HCT116 (cell line): ENCODE measurements around the gene PPHLN1. TPM values are rescaled to one million over a fixed set of nuclear protein-coding genes. Genes with fewer than 3 reads are reported as not detected.

Experiments used
- ATAC-seq: fragments of 200-7000 bp; cut with Tn5 transposase; 2 replicates; pipeline ENCODE4 v1.9.1; 2020; ENCODE audit warnings: mild to moderate bottlenecking, moderate library complexity
- BruUV-seq: library from RNA; stranded (reverse); fragments of 400-500 nt; replicated peaks from 2 replicates; lab custom pipeline; 2021; lab: Mats Ljungman, UMichigan
- CTCF ChIA-PET: fragments of 300-600 bp; sonication (Branson Sonifier 250); formaldehyde crosslinking; loops from one replicate; lab custom pipeline; 2021; ENCODE audit warnings: antibody characterized with exemption; lab: Charles Lee
- POLR2A ChIA-PET: fragments of 300-600, 350-600 bp; sonication (Branson Sonifier 250); formaldehyde crosslinking; loops from one replicate; lab custom pipeline; 2021; ENCODE audit warnings: antibody characterized with exemption; lab: Charles Lee
- RAD21 ChIA-PET, 2 experiments: fragments of 300-600 bp; sonication (Branson Sonifier 250); formaldehyde crosslinking; loops; one replicate each; lab custom pipeline; 2023; ENCODE audit warnings: low total read pairs in 2 of 2; ENCODE audit not compliant: uncharacterized antibody in 2 of 2, unreplicated experiment in 2 of 2, low non-redundant PET in 1 of 2; lab: Charles Lee
- DNase-seq: peaks from one replicate; pipeline ENCODE4 v3.0.0-alpha.2; 2010; ENCODE audit warnings: low read depth, low spot score
- H2AFZ ChIP-seq: fragments of 200-600 bp; shearing (Covaris generic), sonication (generic); 2 replicates; pipeline ENCODE4 v1.6.1; 2017; ENCODE audit warnings: low read depth, mixed run types, mixed read lengths, antibody characterized with exemption, low read length; ENCODE audit not compliant: poor library complexity, severe bottlenecking
- H3K27ac ChIP-seq: 2 replicates; pipeline ENCODE4 v1.5.1; 2012; ENCODE audit warnings: low read depth, low read length
- H3K27me3 ChIP-seq: fragments of 200-600 bp; sonication (generic); 2 replicates; pipeline ENCODE4 v1.6.1; 2016; ENCODE audit warnings: mixed run types, low read length, mixed read lengths; ENCODE audit not compliant: insufficient read depth
- H3K36me3 ChIP-seq, 2 experiments: fragments of 200-500 bp in 1 of 2; fragments of 200-600 bp in 1 of 2; sonication (Bioruptor generic) in 1 of 2; sonication (generic) in 1 of 2; 2 replicates each; pipeline versions ENCODE4 v1.5.1 to v1.6.1; 2014 to 2016; ENCODE audit warnings: low read length in 2 of 2, inconsistent platforms in 1 of 2, mixed read lengths in 1 of 2, mixed run types in 1 of 2; ENCODE audit not compliant: insufficient read depth in 2 of 2, control insufficient read depth in 1 of 2
- H3K4me1 ChIP-seq, 2 experiments: fragments of 200-600 bp in 1 of 2; sonication (generic) in 1 of 2; 2 replicates each; pipeline versions ENCODE4 v1.5.1 to v1.6.1; 2012 to 2017; ENCODE audit warnings: low read length in 2 of 2, inconsistent platforms in 1 of 2, mild to moderate bottlenecking in 1 of 2, mixed read lengths in 1 of 2, mixed run types in 1 of 2, moderate library complexity in 1 of 2; ENCODE audit not compliant: insufficient read depth in 2 of 2, control insufficient read depth in 1 of 2
- H3K4me2 ChIP-seq: fragments of 200-600 bp; sonication (generic); 2 replicates; pipeline ENCODE4 v1.6.1; 2017; ENCODE audit warnings: mixed run types, low read length, mixed read lengths
- H3K4me3 ChIP-seq, 2 experiments: fragments of 200-600 bp in 1 of 2; sonication (generic) in 1 of 2; replicated peaks in 1 of 2; 2 replicates each; pipeline ENCODE4 v1.5.1; 2011 to 2016; ENCODE audit warnings: low read length in 2 of 2, control low read depth in 1 of 2, low read depth in 1 of 2, mild to moderate bottlenecking in 1 of 2, mixed read lengths in 1 of 2, mixed run types in 1 of 2
- H3K79me2 ChIP-seq: fragments of 200-600 bp; sonication (generic); 2 replicates; pipeline ENCODE4 v1.6.1; 2017; ENCODE audit warnings: mild to moderate bottlenecking, mixed run types, low read length, moderate library complexity, mixed read lengths; ENCODE audit not compliant: insufficient read depth
- H3K9ac ChIP-seq: fragments of 200-600 bp; sonication (generic); 2 replicates; pipeline ENCODE4 v1.6.1; 2016; ENCODE audit warnings: low read length, mixed read lengths
- H3K9me2 ChIP-seq: fragments of 200-600 bp; sonication (generic), shearing (Covaris generic); 2 replicates; pipeline ENCODE4 v1.6.1; 2017; ENCODE audit warnings: mixed run types, mild to moderate bottlenecking, moderate library complexity; ENCODE audit not compliant: insufficient read depth
- H3K9me3 ChIP-seq, 2 experiments: fragments of 200-500 bp in 1 of 2; fragments of 200-600 bp in 1 of 2; sonication (Bioruptor generic) in 1 of 2; sonication (generic) in 1 of 2; 2 replicates each; pipeline ENCODE4 v1.6.1; 2014 to 2017; ENCODE audit warnings: low read length in 2 of 2, mixed read lengths in 2 of 2, inconsistent platforms in 1 of 2, low read depth in 1 of 2, mild to moderate bottlenecking in 1 of 2, mixed run types in 1 of 2, moderate library complexity in 1 of 2; ENCODE audit not compliant: control insufficient read depth in 1 of 2, insufficient read depth in 1 of 2
- H4K20me1 ChIP-seq: fragments of 200-600 bp; sonication (generic), shearing (Covaris generic); 2 replicates; pipeline ENCODE4 v1.6.1; 2017; ENCODE audit warnings: mixed run types, mild to moderate bottlenecking, moderate library complexity; ENCODE audit not compliant: insufficient read depth
- CBX3 ChIP-seq: IDR thresholded peaks from 2 replicates; pipeline ENCODE4 v1.6.1; 2012; ENCODE audit warnings: low read depth
- CEBPB ChIP-seq: IDR thresholded peaks from 2 replicates; pipeline ENCODE4 v1.6.1; 2012; ENCODE audit warnings: low read depth
- CTCF ChIP-seq, 3 experiments: fragments of 200-600 bp in 1 of 3; sonication (generic) in 1 of 3; IDR thresholded peaks in 2 of 3; conservative IDR thresholded peaks in 1 of 3; 2 replicates each; pipeline ENCODE4 v1.5.1; 2012 to 2017; ENCODE audit warnings: low read depth in 2 of 3, low read length in 2 of 3, antibody characterized with exemption in 1 of 3, borderline replicate concordance in 1 of 3, control low read depth in 1 of 3, mild to moderate bottlenecking in 1 of 3, mixed read lengths in 1 of 3, mixed run types in 1 of 3, moderate library complexity in 1 of 3; ENCODE audit not compliant: insufficient read depth in 1 of 3
- EGR1 ChIP-seq: IDR thresholded peaks from 2 replicates; pipeline ENCODE4 v1.6.1; 2012; ENCODE audit warnings: low read depth
- ELF1 ChIP-seq: IDR thresholded peaks from 2 replicates; pipeline ENCODE4 v1.6.1; 2012; ENCODE audit warnings: low read depth, borderline replicate concordance
- EZH2 ChIP-seq: fragments of 200-600 bp; sonication (generic); IDR thresholded peaks from 2 replicates; pipeline ENCODE4 v1.6.1; 2017; ENCODE audit warnings: antibody characterized with exemption, mixed run types
- FOSL1 ChIP-seq: IDR thresholded peaks from 2 replicates; pipeline ENCODE4 v1.6.1; 2012; ENCODE audit warnings: low read depth
- JUND ChIP-seq: IDR thresholded peaks from 2 replicates; pipeline ENCODE4 v1.6.1; 2012
- POLR2A ChIP-seq: IDR thresholded peaks from 2 replicates; pipeline ENCODE4 v1.7.0; 2011; ENCODE audit warnings: borderline replicate concordance; ENCODE audit not compliant: insufficient read depth, insufficient read length; ENCODE audit errors: extremely low read depth
- POLR2AphosphoS5 ChIP-seq: IDR thresholded peaks from 2 replicates; pipeline ENCODE4 v1.6.1; 2011; ENCODE audit warnings: mild to moderate bottlenecking, low read depth, low read length, moderate library complexity
- RAD21 ChIP-seq: IDR thresholded peaks from 2 replicates; pipeline ENCODE4 v1.6.1; 2012; ENCODE audit warnings: low read depth, mild to moderate bottlenecking
- REST ChIP-seq: IDR thresholded peaks from 2 replicates; pipeline ENCODE4 v1.6.1; 2012; ENCODE audit warnings: low read depth
- SIN3A ChIP-seq: IDR thresholded peaks from 2 replicates; pipeline ENCODE4 v1.6.1; 2012; ENCODE audit warnings: low read depth
- SP1 ChIP-seq: IDR thresholded peaks from 2 replicates; pipeline ENCODE4 v1.6.1; 2012; ENCODE audit warnings: low read depth
- SRF ChIP-seq: IDR thresholded peaks from 2 replicates; pipeline ENCODE4 v1.6.1; 2012; ENCODE audit warnings: low read depth
- YY1 ChIP-seq: IDR thresholded peaks from 2 replicates; pipeline ENCODE4 v1.6.1; 2011; ENCODE audit warnings: low read length, low read depth, moderate library complexity, mild to moderate bottlenecking; ENCODE audit not compliant: insufficient replicate concordance; ENCODE audit errors: extremely low read depth
- ZFX ChIP-seq: fragments of 450-650 bp; IDR thresholded peaks from 2 replicates; pipeline ENCODE4 v1.6.1; 2017
- intact Hi-C: fragments of 100-400 bp; cut with micrococcal nuclease; formaldehyde crosslinking; loops from 2 replicates; pipeline ENCODE4 v1.10.0; 2022
- total RNA-seq: library from RNA; stranded (reverse); gene quantifications from one replicate; pipeline ENCODE4 v1.2.1, GENCODE V29; 2021; ENCODE audit not compliant: unreplicated experiment
- TF ChIP-seq, protein P1 (sequence below): IDR thresholded peaks from 2 replicates; pipeline ENCODE4 v1.6.1; 2012
- TF ChIP-seq, protein P2 (sequence below): IDR thresholded peaks from 2 replicates; pipeline ENCODE4 v1.6.1; 2012

The PPHLN1 gene
- total RNA-seq, 1 experiment from 2014 or later: 57.4 TPM

GRCh38 chr12:42306297-42306696 lies 19.7 kb upstream of the PPHLN1 start (continued):
- no peak for TF ChIP-seq POLR2AphosphoS5
- no peak for TF ChIP-seq FOSL1
- TF ChIP-seq CTCF (IDR thresholded peaks at IDR 0.05 in 2 of 3, conservative IDR thresholded peaks at IDR 0.05 in 1 of 3; ENCODE audit: borderline replicate concordance in 1 of 3, insufficient read depth in 1 of 3, low read depth in 2 of 3, low read length in 2 of 3): no peak
- no peak for TF ChIP-seq RAD21
- TF ChIP-seq EGR1: no peak
- TF ChIP-seq SP1: no peak

- Histone ChIP-seq H3K4me2 (no peak overlapping the region), H3K4me3 (no peak overlapping the region), H4K20me1 (no peaks in the 10 kb centered on the region), H2AFZ (no peak overlapping the region), H3K9ac (no peak overlapping the region), H3K9me2 (no peaks in the 10 kb centered on the region), H3K27ac (no peak overlapping the region), H3K79me2 (no peaks in the 10 kb centered on the region), H3K4me1 (no peaks in the 10 kb centered on the region), H3K36me3 (peaks cover 3 to 4% of the 10 kb centered on the region in 2 experiments; a peak in 1 of 4 replicates), H3K9me3 (no peaks in the 10 kb centered on the region), H3K27me3 (no peaks in the 10 kb centered on the region)
- ChIA-PET CTCF (no interaction called here), RAD21 (no interaction called here), POLR2A (no interaction called here)
- BruUV-seq: no TSS peak
- ATAC-seq: no peak
- intact Hi-C loops: no loop called here
- no peak for DNase-seq
- TF ChIP-seq JUND (no peak), ZFX (no peak), REST (no peak), CBX3 (no peak), CEBPB (no peak), ELF1 (no peak), SRF (no peak), CTCF (IDR thresholded peaks at IDR 0.05 in 2 of 3, conservative IDR thresholded peaks at IDR 0.05 in 1 of 3; ENCODE audit: borderline replicate concordance in 1 of 3, insufficient read depth in 1 of 3, low read depth in 2 of 3, low read length in 2 of 3) (no peak), YY1 (no peak), EZH2 (no peak), POLR2A (no peak), POLR2AphosphoS5 (no peak), SP1 (no peak), FOSL1 (no peak), SIN3A (no peak)
- TF ChIP-seq, protein P1, sequence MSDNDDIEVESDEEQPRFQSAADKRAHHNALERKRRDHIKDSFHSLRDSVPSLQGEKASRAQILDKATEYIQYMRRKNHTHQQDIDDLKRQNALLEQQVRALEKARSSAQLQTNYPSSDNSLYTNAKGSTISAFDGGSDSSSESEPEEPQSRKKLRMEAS: no peak
- TF ChIP-seq, protein P2, sequence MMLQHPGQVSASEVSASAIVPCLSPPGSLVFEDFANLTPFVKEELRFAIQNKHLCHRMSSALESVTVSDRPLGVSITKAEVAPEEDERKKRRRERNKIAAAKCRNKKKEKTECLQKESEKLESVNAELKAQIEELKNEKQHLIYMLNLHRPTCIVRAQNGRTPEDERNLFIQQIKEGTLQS: no peak
Measured at GRCh38 chr12:42308390-42308789, 17.6 kb upstream of the PPHLN1 start.
